ENCODE data around the gene GRIK3.

GRIK3 gene

GRCh38 chr1:36836196-36836883, 198.0 kb downstream of the GRIK3 start:
- DNase-seq (ENCODE audit: low spot score) = no peak
- in situ Hi-C loops (cut with MboI; ENCODE audit: low pct_unique_long_range_greater_than_20kb, low sequenced_read_pairs, unreplicated experiment) = no loop called here

GRCh38 chr1:36835696-36836095, 198.6 kb downstream of the GRIK3 start:
- no peak for TF ChIP-seq CTCF (IDR thresholded peaks at IDR 0.05; ENCODE audit: extremely low read depth, insufficient read depth, missing control alignments)
- in situ Hi-C loops (cut with MboI; ENCODE audit: low pct_unique_long_range_greater_than_20kb, low sequenced_read_pairs, unreplicated experiment) = no loop called here
- no peak for DNase-seq (ENCODE audit: low spot score)

More at GRCh38 chr1:36836196-36836883, 198.0 kb downstream of the GRIK3 start:
- no peak for TF ChIP-seq CTCF (IDR thresholded peaks at IDR 0.05; ENCODE audit: extremely low read depth, insufficient read depth, missing control alignments)

- no peak for DNase-seq (ENCODE audit: low spot score)
- in situ Hi-C loops (cut with MboI; ENCODE audit: low pct_unique_long_range_greater_than_20kb, low sequenced_read_pairs, unreplicated experiment) = no loop called here
- TF ChIP-seq CTCF (IDR thresholded peaks at IDR 0.05; ENCODE audit: extremely low read depth, insufficient read depth, missing control alignments) = no peak
Observed at GRCh38 chr1:36835017-36835695, 199.2 kb downstream of the GRIK3 start.

- no peak for TF ChIP-seq CTCF (IDR thresholded peaks at IDR 0.05; ENCODE audit: extremely low read depth, insufficient read depth, missing control alignments)
- DNase-seq (ENCODE audit: low spot score) = no peak
- in situ Hi-C loops (cut with MboI; ENCODE audit: low pct_unique_long_range_greater_than_20kb, low sequenced_read_pairs, unreplicated experiment) = no loop called here
Observed at GRCh38 chr1:36834586-36834985, 199.7 kb downstream of the GRIK3 start.

- in situ Hi-C loops (cut with MboI; ENCODE audit: low pct_unique_long_range_greater_than_20kb, low sequenced_read_pairs, unreplicated experiment) = no loop called here
- no peak for DNase-seq (ENCODE audit: low spot score)
- no peak for TF ChIP-seq CTCF (IDR thresholded peaks at IDR 0.05; ENCODE audit: extremely low read depth, insufficient read depth, missing control alignments)
Observed at GRCh38 chr1:36831186-36831810, 203.0 kb downstream of the GRIK3 start.

GRCh38 chr1:36829961-36830360, 204.4 kb downstream of the GRIK3 start:
- in situ Hi-C loops (cut with MboI; ENCODE audit: low pct_unique_long_range_greater_than_20kb, low sequenced_read_pairs, unreplicated experiment) = no loop called here
- DNase-seq (ENCODE audit: low spot score) = no peak
- no peak for TF ChIP-seq CTCF (IDR thresholded peaks at IDR 0.05; ENCODE audit: extremely low read depth, insufficient read depth, missing control alignments)
